ENCODE results near the gene PDP2.
"Not testable (repeated sequence)": the region's sequence is repeated elsewhere in the genome, so short reads cannot be mapped to it uniquely, and the experiment has no call there.

The PDP2 gene

GRCh38 chr16:66869424-66869823 lies 10.9 kb upstream of the PDP2 start:
- Histone ChIP-seq H3K36me3 (replicated peaks; ENCODE audit: insufficient read depth, low read length) (no peaks in the 10 kb centered on the region), H4K20me1 (ENCODE audit: insufficient read depth, low read length) (no peaks in the 10 kb centered on the region), H3K9me3 (replicated peaks; ENCODE audit: insufficient read depth, low read length) (no peaks in the 10 kb centered on the region), H3K4me3 (ENCODE audit: low read length) (no peak overlapping the region), H3K27ac (ENCODE audit: low read length) (no peak overlapping the region), H3K4me1 (ENCODE audit: low read length) (peaks cover 1% of the 10 kb centered on the region), H3K4me2 (ENCODE audit: low read depth, low read length) (no peak overlapping the region), H3F3A (ENCODE audit: insufficient read depth, low read length) (peaks cover 16% of the 10 kb centered on the region), H3K79me2 (ENCODE audit: low read length) (no peaks in the 10 kb centered on the region), H3K9ac (ENCODE audit: low read length) (no peak overlapping the region), H3K27me3 (replicated peaks; ENCODE audit: insufficient read depth, low read length) (no peaks in the 10 kb centered on the region), H3K9me2 (replicated peaks; ENCODE audit: insufficient read depth, low read length) (no peaks in the 10 kb centered on the region), H2AFZ (ENCODE audit: low read length) (no peak overlapping the region)
- TF ChIP-seq EZH2phosphoT487 (IDR thresholded peaks at IDR 0.05; ENCODE audit: low read length), result no peak
- no peak for TF ChIP-seq CTCF (IDR thresholded peaks at IDR 0.05; ENCODE audit: low read length)
- TF ChIP-seq EZH2 (optimal IDR thresholded peaks at IDR 0.05; ENCODE audit: low read depth, low read length), result no peak
- DNase-seq, result no peak

GRCh38 chr16:66871363-66871762 lies 9.0 kb upstream of the PDP2 start:
- not testable (repeated sequence) for H3K4me3 ChIP-seq (ENCODE audit: low read length); H3K9me2 ChIP-seq (replicated peaks; ENCODE audit: insufficient read depth, low read length); H3K9ac ChIP-seq (ENCODE audit: low read length); H3K27me3 ChIP-seq (replicated peaks; ENCODE audit: insufficient read depth, low read length); H3K4me2 ChIP-seq (ENCODE audit: low read depth, low read length); H3K36me3 ChIP-seq (replicated peaks; ENCODE audit: insufficient read depth, low read length); H3K27ac ChIP-seq (ENCODE audit: low read length); H3K9me3 ChIP-seq (replicated peaks; ENCODE audit: insufficient read depth, low read length); H4K20me1 ChIP-seq (ENCODE audit: insufficient read depth, low read length); H3K79me2 ChIP-seq (ENCODE audit: low read length); H2AFZ ChIP-seq (ENCODE audit: low read length); DNase-seq
- Histone ChIP-seq H3F3A (ENCODE audit: insufficient read depth, low read length) (peaks cover 34% of the 10 kb centered on the region), H3K4me1 (ENCODE audit: low read length) (peaks cover 13% of the 10 kb centered on the region)

- H3K79me2 ChIP-seq (ENCODE audit: low read length), result no peaks in the 10 kb centered on the region
- H3K4me2 ChIP-seq (ENCODE audit: low read depth, low read length), result no peak overlapping the region
- no peak overlapping the region for H3K9ac ChIP-seq (ENCODE audit: low read length)
- no peaks in the 10 kb centered on the region for H3K36me3 ChIP-seq (replicated peaks; ENCODE audit: insufficient read depth, low read length)
- no peak overlapping the region for H3K4me3 ChIP-seq (ENCODE audit: low read length)
- H4K20me1 ChIP-seq (ENCODE audit: insufficient read depth, low read length), result no peaks in the 10 kb centered on the region
- no peaks in the 10 kb centered on the region for H3K27me3 ChIP-seq (replicated peaks; ENCODE audit: insufficient read depth, low read length)
- H3K4me1 ChIP-seq (ENCODE audit: low read length), result peaks cover 13% of the 10 kb centered on the region
- no peak overlapping the region for H2AFZ ChIP-seq (ENCODE audit: low read length)
- H3K27ac ChIP-seq (ENCODE audit: low read length), result no peak overlapping the region
- H3F3A ChIP-seq (ENCODE audit: insufficient read depth, low read length), result peaks cover 34% of the 10 kb centered on the region
- TF ChIP-seq EZH2 (optimal IDR thresholded peaks at IDR 0.05; ENCODE audit: low read depth, low read length), result no peak
- no peak for TF ChIP-seq EZH2phosphoT487 (IDR thresholded peaks at IDR 0.05; ENCODE audit: low read length)
- no peak for TF ChIP-seq CTCF (IDR thresholded peaks at IDR 0.05; ENCODE audit: low read length)
- H3K9me2 ChIP-seq (replicated peaks; ENCODE audit: insufficient read depth, low read length), result no peaks in the 10 kb centered on the region
- no peak for DNase-seq
- no peaks in the 10 kb centered on the region for H3K9me3 ChIP-seq (replicated peaks; ENCODE audit: insufficient read depth, low read length)
Measured at GRCh38 chr16:66871840-66872239, 8.5 kb upstream of the PDP2 start.

GRCh38 chr16:66872559-66872942 lies 7.8 kb upstream of the PDP2 start:
- H3K4me3 ChIP-seq (ENCODE audit: low read length), result peak overlapping the region; percentile 55

More at GRCh38 chr16:66872559-66872942, 7.8 kb upstream of the PDP2 start:
- H3F3A ChIP-seq (ENCODE audit: insufficient read depth, low read length), result peaks cover 36% of the 10 kb centered on the region
- H4K20me1 ChIP-seq (ENCODE audit: insufficient read depth, low read length), result no peaks in the 10 kb centered on the region
- no peak for TF ChIP-seq EZH2phosphoT487 (IDR thresholded peaks at IDR 0.05; ENCODE audit: low read length)
- TF ChIP-seq EZH2 (optimal IDR thresholded peaks at IDR 0.05; ENCODE audit: low read depth, low read length), result no peak
- no peak for TF ChIP-seq CTCF (IDR thresholded peaks at IDR 0.05; ENCODE audit: low read length)
- H3K27ac ChIP-seq (ENCODE audit: low read length), result peak overlapping the region; percentile 83; the same call in 1 of the 2 replicates
- H3K36me3 ChIP-seq (replicated peaks; ENCODE audit: insufficient read depth, low read length), result no peaks in the 10 kb centered on the region
- H2AFZ ChIP-seq (ENCODE audit: low read length), result peak overlapping the region; percentile 87
- peaks cover 15% of the 10 kb centered on the region for H3K4me1 ChIP-seq (ENCODE audit: low read length)
- H3K27me3 ChIP-seq (replicated peaks; ENCODE audit: insufficient read depth, low read length), result no peaks in the 10 kb centered on the region
- no peaks in the 10 kb centered on the region for H3K79me2 ChIP-seq (ENCODE audit: low read length)
- H3K9ac ChIP-seq (ENCODE audit: low read length), result peak overlapping the region; percentile 46; the same call in 1 of the 2 replicates
- DNase-seq, result no peak
- H3K9me2 ChIP-seq (replicated peaks; ENCODE audit: insufficient read depth, low read length), result no peaks in the 10 kb centered on the region
- H3K4me2 ChIP-seq (ENCODE audit: low read depth, low read length), result peak overlapping the region; percentile 84
- no peaks in the 10 kb centered on the region for H3K9me3 ChIP-seq (replicated peaks; ENCODE audit: insufficient read depth, low read length)

Data from MM.1S (cell line).